ENCODE results near the gene USP54.

The USP54 gene

GRCh38 chr10:73497623-73498022 lies 93.5 kb downstream of the USP54 start:
- TF ChIP-seq CTCF (IDR thresholded peaks at IDR 0.05; ENCODE audit: insufficient read depth, low read length, poor library complexity, severe bottlenecking), result no peak
- Histone ChIP-seq H3K36me3 (ENCODE audit: control insufficient read depth, insufficient read depth, low read length) (no peaks in the 10 kb centered on the region), H3K4me3 (replicated peaks; ENCODE audit: low read depth, low read length) (no peak overlapping the region), H3K27me3 (replicated peaks; ENCODE audit: control insufficient read depth, insufficient read depth, low read length) (no peaks in the 10 kb centered on the region)
- DNase-seq (ENCODE audit: extremely low read depth, insufficient read length), result no peak

GRCh38 chr10:73495884-73496674 lies 95.1 kb downstream of the USP54 start, which contains the start of gene PPP3CB:
PPP3CB (minus strand) TSS chr10:73496024; CDS start chr10:73495889, 135 bp downstream.
- no peak for TF ChIP-seq CTCF (IDR thresholded peaks at IDR 0.05; ENCODE audit: insufficient read depth, low read length, poor library complexity, severe bottlenecking)
- no peaks in the 10 kb centered on the region for H3K27me3 ChIP-seq (replicated peaks; ENCODE audit: control insufficient read depth, insufficient read depth, low read length)

GRCh38 chr10:73495226-73495883 lies 95.8 kb downstream of the USP54 start:
- no peaks in the 10 kb centered on the region for H3K36me3 ChIP-seq (ENCODE audit: control insufficient read depth, insufficient read depth, low read length)
- TF ChIP-seq CTCF (IDR thresholded peaks at IDR 0.05; ENCODE audit: insufficient read depth, low read length, poor library complexity, severe bottlenecking), result no peak
- H3K27me3 ChIP-seq (replicated peaks; ENCODE audit: control insufficient read depth, insufficient read depth, low read length), result no peaks in the 10 kb centered on the region
- peak overlapping the region; percentile 85 for H3K4me3 ChIP-seq (replicated peaks; ENCODE audit: low read depth, low read length)
- DNase-seq (ENCODE audit: extremely low read depth, insufficient read length), result peak; percentile 94

More at GRCh38 chr10:73495884-73496674, 95.1 kb downstream of the USP54 start, which contains the start of gene PPP3CB:
- no peaks in the 10 kb centered on the region for H3K36me3 ChIP-seq (ENCODE audit: control insufficient read depth, insufficient read depth, low read length)
- peak within 1 kb of the TSS; percentile 85 for H3K4me3 ChIP-seq (replicated peaks; ENCODE audit: low read depth, low read length)
- peak; percentile 96 for DNase-seq (ENCODE audit: extremely low read depth, insufficient read length)

DNA sequence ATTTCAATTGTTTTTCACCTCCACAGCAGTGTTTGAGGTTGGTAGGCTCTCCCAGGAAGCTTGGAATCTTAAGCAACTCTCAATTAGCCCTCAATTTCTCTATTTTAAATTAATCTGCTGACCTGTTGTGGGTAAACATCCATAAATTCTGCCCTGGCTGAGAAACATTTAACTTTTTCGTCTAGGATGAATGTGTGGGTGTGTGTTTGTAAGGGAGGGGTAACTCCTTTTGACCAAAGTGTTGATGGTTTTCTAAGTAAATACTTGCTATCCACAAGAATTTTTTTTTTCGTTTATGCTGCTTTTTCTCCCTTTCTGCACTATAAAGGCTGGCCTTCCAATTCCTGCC lies 96.3 kb downstream of the USP54 start:
- Histone ChIP-seq H3K36me3 (ENCODE audit: control insufficient read depth, insufficient read depth, low read length) (no peaks in the 10 kb centered on the region), H3K4me3 (replicated peaks; ENCODE audit: low read depth, low read length) (peak overlapping the region; percentile 85), H3K27me3 (replicated peaks; ENCODE audit: control insufficient read depth, insufficient read depth, low read length) (no peaks in the 10 kb centered on the region)
- no peak for DNase-seq (ENCODE audit: extremely low read depth, insufficient read length)
- no peak for TF ChIP-seq CTCF (IDR thresholded peaks at IDR 0.05; ENCODE audit: insufficient read depth, low read length, poor library complexity, severe bottlenecking)

DNA sequence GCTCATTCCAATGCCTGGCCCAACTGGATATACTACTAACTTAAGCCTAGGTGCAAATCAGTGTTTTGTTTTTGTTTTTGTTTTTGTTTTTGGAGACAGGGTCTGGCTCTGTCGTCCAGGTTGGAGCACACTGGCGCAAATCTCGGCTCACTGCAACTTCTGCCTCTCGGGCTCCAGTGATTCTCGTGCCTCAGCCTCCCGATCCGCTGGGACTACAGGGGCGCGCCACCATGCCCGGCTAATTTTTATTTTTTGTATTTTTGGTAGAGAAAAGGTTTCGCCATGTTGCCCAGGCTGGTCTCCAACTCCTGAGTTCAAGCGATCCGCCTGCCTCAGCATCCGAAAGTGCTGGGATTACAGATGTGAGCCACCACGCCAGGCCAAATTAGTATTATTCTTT lies 96.9 kb downstream of the USP54 start:
- DNase-seq (ENCODE audit: extremely low read depth, insufficient read length), result no peak
- H3K4me3 ChIP-seq (replicated peaks; ENCODE audit: low read depth, low read length), result peak overlapping the region; percentile 85
- H3K36me3 ChIP-seq (ENCODE audit: control insufficient read depth, insufficient read depth, low read length), result no peaks in the 10 kb centered on the region
- no peaks in the 10 kb centered on the region for H3K27me3 ChIP-seq (replicated peaks; ENCODE audit: control insufficient read depth, insufficient read depth, low read length)
- no peak for TF ChIP-seq CTCF (IDR thresholded peaks at IDR 0.05; ENCODE audit: insufficient read depth, low read length, poor library complexity, severe bottlenecking)

All from GM06990 (cell line).